Upper lobe of left lung (tissue), 4 donors: ENCODE results near the gene TENT5A.

ENCODE experiments used
- CTCF ChIP-seq, 6 experiments: fragments of 450-650 bp in 4 of 6; fragments of 200-600 bp in 2 of 6; sonication (generic) in 2 of 6; IDR thresholded peaks; one replicate each; pipeline ENCODE4 v1.5.1; 2016 to 2019; ENCODE audit warnings: antibody characterized with exemption in 6 of 6
- POLR2A ChIP-seq, 4 donors: fragments of 450-650 bp; IDR thresholded peaks; one replicate each; pipeline ENCODE4 v1.5.1; 2016 to 2017; ENCODE audit warnings: antibody characterized with exemption in 4 of 4, mild to moderate bottlenecking in 2 of 4

GRCh38 chr6:81761197-81761596 lies 8.7 kb upstream of the TENT5A start:
- TF ChIP-seq CTCF (IDR thresholded peaks at IDR 0.05) (no peak), POLR2A (IDR thresholded peaks at IDR 0.05) (no peak)
